ENCODE data around the gene ZNF571.

Gene ZNF571

DNA sequence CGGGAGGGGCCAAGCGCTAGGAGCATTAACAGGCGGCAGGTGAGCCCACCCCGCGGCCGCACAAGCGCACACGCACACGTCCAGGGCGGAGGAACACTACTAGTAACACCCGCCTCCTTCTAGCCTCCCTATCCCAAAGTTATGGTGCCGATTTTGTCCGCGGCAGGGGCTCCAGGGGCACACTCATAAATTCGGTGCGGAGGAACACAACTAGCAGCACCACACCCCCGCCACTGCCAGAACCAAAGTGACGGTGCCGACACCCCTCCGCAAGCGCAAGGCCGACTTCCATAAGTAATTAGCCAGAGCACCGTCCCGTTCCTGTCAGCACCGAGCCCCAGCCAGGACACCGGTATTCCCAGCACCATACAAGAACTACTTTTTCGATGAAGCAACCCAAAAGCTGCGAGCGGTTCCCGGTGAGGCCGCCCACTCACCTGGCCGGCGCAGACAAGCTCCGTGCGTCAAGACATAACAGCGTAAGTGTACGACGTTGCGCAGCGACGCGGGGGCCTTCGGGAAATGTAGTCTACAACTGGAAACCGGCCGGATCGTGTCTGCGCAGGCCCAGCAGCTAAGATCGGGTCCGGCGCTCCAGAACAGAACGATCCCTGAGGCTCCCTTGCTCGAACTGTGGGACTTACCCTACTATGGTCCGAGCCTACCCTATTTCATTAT is at the start of gene ZNF571, which contains the start of gene ZNF540:
ZNF571 (minus strand) TSS at position 489 of the 678 bp plus-strand sequence. CDS start 8,116 bp downstream, outside the sequence.
ZNF540 (plus strand) TSS at position 573 of the 678 bp plus-strand sequence. CDS start 3,572 bp downstream, outside the sequence.
- Mint-ChIP-seq H3K9me3 (peaks cover 7% of the 10 kb centered on the region), H3K27ac (peak within 1 kb of the TSS; percentile 98), H3K4me3 (peak within 1 kb of the TSS; percentile 99), H3K4me1 (peaks cover 25% of the 10 kb centered on the region), H3K36me3 (peaks cover 10% of the 10 kb centered on the region)
- ATAC-seq (peak; percentile 99), DNase-seq (ENCODE audit: low spot score in 2 of 2) (peak; percentile 73 to 92)

DNA sequence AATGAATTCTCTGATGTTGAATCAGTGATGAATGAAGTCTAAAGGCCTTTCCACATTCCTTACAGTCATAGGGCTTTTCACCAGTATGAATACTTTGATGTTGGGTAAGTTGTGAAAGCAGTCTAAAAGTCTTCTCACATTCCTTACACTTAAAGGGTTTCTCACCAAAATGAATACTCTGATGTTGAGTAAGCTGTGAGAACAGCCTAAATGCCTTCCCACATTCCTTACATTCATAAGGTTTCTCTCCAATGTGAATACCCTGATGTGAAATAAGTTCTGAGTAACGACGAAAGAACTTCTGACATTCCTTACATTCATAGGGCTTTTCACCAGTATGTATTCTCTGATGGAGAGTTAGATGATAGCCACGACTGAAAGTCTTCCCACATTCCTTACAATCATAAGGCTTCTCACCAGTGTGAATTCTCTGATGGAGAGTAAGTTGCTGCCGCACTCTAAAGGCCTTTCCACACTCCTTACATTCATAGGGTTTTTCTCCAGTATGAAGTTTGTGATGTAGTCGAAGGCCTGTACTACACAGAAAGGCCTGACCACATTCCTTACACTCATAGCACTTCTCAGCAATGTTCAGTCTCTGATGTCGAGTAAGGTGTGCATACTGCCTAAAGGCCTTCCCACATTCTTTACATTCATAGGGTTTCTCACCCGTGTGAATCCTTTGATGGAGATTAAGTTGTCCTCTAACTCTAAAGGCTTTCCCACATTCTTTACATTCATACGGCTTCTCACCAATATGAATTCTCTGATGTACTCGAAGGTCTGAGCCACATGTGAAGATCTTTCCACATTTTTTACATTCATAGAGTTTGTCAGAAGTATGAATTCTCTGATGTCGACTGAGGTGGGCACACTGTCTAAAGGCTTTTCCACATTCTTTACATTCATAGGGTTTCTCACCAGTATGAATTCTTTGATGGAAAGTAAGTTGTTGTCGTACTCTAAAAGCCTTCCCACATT is 40.8 kb upstream of the ZNF571 start:
- DNase-seq (ENCODE audit: low spot score in 2 of 2): no peak
- Mint-ChIP-seq H3K4me3 (no peak overlapping the region), H3K36me3 (peaks cover 31% of the 10 kb centered on the region), H3K27ac (no peak overlapping the region), H3K9me3 (peaks cover 33% of the 10 kb centered on the region), H3K4me1 (no peaks in the 10 kb centered on the region)
- no peak for ATAC-seq

DNA sequence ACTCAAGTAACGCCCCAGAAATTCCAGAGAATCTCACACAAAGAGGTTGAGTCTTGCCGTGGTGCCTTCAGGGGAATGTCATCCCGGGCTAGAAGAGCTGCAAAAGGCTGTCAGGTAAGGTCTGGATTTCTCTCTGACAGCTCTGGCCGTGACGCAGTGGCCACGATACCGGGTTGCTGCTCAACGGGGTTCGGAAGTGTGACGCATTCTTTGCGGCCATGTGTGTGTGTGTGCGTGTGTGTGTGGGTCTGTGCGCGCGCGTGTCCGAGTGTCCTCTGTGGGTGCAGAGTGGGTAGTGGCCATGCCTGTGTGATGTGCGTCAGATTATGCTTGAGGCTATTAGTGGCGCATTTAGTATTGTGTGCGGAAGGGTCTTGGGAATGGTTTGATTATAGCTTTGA is 390 bp upstream of the ZNF571 start:
- Mint-ChIP-seq H3K9me3 (peaks cover 7% of the 10 kb centered on the region), H3K4me3 (peak overlapping the region; percentile 99), H3K4me1 (peaks cover 25% of the 10 kb centered on the region), H3K27ac (peak overlapping the region; percentile 98), H3K36me3 (peaks cover 10% of the 10 kb centered on the region)
- DNase-seq (ENCODE audit: low spot score in 2 of 2) (no peak), ATAC-seq (peak; percentile 69)

DNA sequence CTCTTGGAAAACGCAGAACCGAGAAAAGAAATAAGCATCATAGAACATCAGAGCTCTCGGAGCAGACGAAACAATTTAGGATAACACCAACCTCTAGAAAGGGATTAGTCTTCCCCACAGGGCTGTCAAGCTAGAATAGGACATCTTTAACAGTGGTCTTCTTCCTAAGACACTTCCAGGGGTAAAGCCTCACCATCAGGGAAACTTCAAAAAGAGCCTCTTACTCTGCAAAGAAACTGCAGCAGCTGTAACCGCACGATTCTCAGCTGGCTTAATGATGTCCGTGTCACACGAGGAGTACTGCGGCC is 642 bp downstream of the ZNF571 start:
- Mint-ChIP-seq H3K36me3 (peaks cover 13% of the 10 kb centered on the region), H3K9me3 (peaks cover 10% of the 10 kb centered on the region), H3K4me3 (peak overlapping the region; percentile 99), H3K4me1 (peaks cover 25% of the 10 kb centered on the region), H3K27ac (peak overlapping the region; percentile 98)
- ATAC-seq (no peak), DNase-seq (ENCODE audit: low spot score in 2 of 2) (no peak)

DNA sequence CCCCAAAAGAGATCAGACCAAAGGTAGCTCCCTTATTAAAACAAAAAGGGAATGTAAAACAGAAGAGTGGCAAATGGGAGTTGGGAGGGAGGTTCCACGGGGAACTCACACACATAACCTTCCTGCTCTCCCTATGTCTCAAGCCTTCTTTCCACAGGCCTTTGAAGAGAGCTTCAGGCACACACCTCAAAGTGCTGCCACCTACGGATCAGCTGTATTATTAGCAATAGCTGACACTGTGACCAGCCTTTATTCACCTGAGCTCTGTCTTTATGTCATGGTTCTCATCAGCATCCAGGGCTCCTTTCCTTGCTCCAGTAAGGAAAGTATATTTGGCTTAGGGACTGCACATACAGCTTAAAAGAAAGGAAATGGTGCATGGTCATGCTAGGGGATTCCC is 11.3 kb downstream of the ZNF571 start:
- Mint-ChIP-seq H3K4me1 (no peaks in the 10 kb centered on the region), H3K4me3 (no peak overlapping the region), H3K9me3 (peaks cover 19% of the 10 kb centered on the region), H3K27ac (no peak overlapping the region), H3K36me3 (peaks cover 24% of the 10 kb centered on the region)
- DNase-seq (ENCODE audit: low spot score in 2 of 2) (no peak), ATAC-seq (no peak)

DNA sequence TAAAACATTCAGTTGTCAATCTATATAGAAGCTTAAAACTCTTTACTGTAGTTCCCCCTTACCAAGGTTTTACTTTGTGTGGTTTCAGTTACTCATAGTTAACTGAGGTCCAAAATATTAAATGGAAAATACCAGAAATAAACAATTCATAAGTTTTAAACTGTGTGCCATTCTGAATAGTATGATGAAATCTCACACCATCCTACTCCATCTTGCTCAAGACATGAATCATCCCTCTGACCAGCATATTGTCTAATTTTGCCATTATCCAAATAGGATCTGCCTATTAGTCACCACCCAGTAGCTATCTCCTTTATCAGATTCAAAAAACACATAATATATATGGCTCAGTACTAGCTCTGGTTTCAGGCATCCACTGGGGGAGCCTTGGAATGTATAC is 22.4 kb downstream of the ZNF571 start:
- no peaks in the 10 kb centered on the region for H3K36me3 Mint-ChIP-seq
- no peaks in the 10 kb centered on the region for H3K4me1 Mint-ChIP-seq
- ATAC-seq: no peak
- H3K4me3 Mint-ChIP-seq: no peak overlapping the region
- H3K9me3 Mint-ChIP-seq: peaks cover 46% of the 10 kb centered on the region
- no peak overlapping the region for H3K27ac Mint-ChIP-seq
- no peak for DNase-seq (ENCODE audit: low spot score in 2 of 2)

DNA sequence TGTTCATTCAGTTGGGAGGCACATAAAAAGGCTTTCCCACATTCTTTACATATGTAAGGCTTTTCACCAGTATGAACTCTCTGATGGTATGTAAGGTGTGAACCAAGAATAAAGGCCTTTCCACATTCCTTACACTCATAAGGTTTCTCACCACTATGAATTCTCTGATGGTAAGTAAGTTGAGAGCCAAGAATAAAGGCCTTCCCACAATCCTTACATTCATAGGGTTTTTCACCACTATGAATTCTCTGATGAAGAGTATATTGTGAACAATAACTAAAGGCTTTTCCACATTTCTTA is 29.3 kb downstream of the ZNF571 start:
- Mint-ChIP-seq H3K4me1 (no peaks in the 10 kb centered on the region), H3K27ac (no peak overlapping the region), H3K4me3 (no peak overlapping the region), H3K9me3 (peaks cover 49% of the 10 kb centered on the region), H3K36me3 (no peaks in the 10 kb centered on the region)
- ATAC-seq: no peak
- no peak for DNase-seq (ENCODE audit: low spot score in 2 of 2)

DNA sequence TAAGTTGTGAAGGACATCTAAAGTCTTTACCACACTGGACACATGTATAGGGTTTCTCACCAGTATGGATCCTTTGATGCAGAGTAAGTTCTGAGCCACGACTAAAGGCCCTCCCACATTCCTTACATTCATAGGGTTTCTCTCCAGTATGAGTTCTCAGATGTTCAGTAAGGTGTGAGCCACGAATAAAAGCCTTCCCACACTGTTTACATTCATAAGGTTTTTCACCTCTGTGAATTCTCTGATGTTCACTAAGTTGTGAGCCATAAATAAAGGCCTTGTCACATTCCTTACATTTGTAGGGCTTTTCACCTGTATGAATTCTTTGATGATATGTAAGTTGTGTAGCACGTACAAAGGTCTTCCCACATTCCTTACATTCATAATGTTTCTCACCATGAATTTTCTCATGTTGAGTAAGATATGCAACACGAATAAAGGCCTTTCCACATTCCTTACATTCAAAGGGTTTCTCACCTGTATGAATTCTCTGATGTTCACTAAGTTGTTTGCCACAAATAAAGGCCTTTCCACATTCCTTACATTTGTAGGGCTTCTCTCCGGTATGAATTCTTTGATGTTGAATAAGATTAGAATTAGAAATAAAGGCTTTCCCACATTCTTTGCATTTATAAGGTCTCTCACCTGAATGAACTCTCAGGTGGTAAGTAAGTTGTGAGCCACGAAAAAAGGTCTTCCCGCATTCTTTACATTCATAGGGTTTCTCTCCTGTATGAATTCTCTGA is 29.8 kb downstream of the ZNF571 start:
- ATAC-seq: no peak
- Mint-ChIP-seq H3K36me3 (no peaks in the 10 kb centered on the region), H3K4me1 (no peaks in the 10 kb centered on the region), H3K9me3 (peaks cover 45% of the 10 kb centered on the region), H3K4me3 (no peak overlapping the region), H3K27ac (no peak overlapping the region)
- no peak for DNase-seq (ENCODE audit: low spot score in 2 of 2)

DNA sequence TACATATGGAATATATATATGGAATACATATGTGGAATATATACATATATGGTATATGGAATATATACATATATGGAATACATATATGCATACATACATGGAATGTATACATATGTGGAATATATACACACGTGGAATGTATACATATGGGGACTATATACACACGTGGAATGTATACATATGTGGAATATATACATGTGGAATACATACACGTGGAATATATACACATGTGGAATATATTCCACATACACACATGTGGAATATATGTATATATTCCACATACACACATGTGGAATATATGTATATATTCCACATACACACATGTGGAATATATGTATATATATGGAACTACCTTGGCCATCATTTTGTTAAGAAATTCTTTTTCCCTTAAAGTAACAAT is 31.1 kb downstream of the ZNF571 start:
- ATAC-seq (no peak), DNase-seq (ENCODE audit: low spot score in 2 of 2) (no peak)
- no peak overlapping the region for H3K27ac Mint-ChIP-seq
- H3K4me1 Mint-ChIP-seq: no peaks in the 10 kb centered on the region
- H3K36me3 Mint-ChIP-seq: no peaks in the 10 kb centered on the region
- H3K4me3 Mint-ChIP-seq: no peak overlapping the region
- peaks cover 48% of the 10 kb centered on the region for H3K9me3 Mint-ChIP-seq

DNA sequence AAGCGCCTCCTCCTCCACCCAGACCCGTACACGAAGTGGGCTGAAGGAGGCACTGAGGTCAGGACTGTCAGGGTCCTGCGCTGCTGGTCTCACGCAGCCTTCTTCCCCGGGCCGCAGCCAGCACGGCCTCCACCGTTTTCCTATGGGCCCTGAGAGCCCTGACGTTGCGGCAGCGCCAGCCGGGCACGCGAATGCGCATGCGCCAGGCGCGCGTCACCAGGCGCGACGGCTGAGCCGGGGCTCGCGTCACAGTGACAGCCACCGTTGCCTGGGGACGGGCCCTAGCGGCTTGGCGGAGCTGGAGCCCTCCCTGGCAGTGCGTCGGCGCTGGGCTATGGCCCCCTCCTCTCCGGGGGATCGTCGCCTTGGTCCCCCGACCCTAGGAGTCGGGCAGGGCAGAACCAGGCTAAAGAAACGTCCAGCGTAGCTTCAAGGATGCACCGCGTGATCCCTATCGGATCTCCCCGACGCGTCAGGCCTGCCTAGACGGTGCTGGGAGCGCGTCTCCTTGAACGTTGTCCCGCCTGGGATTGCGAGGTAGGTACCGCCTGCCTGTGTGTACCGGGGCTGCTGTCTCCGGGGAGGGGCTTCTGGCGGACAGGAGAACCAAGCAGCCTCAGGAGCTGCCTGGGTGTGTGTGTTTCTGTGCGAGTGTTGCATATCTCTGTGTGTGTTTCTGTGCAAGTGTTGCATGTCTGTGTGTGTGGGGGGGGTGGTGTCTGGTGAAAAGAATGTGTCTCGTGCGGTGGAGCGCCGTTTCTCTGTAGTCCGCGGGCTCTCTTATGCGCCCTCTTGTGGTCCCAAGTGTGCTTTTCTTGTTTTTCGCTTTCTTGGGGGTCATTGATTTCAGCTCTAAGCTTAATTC is 43.2 kb downstream of the ZNF571 start:
- Mint-ChIP-seq H3K4me3 (peak overlapping the region; percentile 68), H3K27ac (no peak overlapping the region), H3K36me3 (no peaks in the 10 kb centered on the region), H3K9me3 (peaks cover 34% of the 10 kb centered on the region), H3K4me1 (peaks cover 5% of the 10 kb centered on the region)
- peak; percentile 81 for ATAC-seq
- peak; percentile 24 to 69 for DNase-seq (ENCODE audit: low spot score in 2 of 2)

DNA sequence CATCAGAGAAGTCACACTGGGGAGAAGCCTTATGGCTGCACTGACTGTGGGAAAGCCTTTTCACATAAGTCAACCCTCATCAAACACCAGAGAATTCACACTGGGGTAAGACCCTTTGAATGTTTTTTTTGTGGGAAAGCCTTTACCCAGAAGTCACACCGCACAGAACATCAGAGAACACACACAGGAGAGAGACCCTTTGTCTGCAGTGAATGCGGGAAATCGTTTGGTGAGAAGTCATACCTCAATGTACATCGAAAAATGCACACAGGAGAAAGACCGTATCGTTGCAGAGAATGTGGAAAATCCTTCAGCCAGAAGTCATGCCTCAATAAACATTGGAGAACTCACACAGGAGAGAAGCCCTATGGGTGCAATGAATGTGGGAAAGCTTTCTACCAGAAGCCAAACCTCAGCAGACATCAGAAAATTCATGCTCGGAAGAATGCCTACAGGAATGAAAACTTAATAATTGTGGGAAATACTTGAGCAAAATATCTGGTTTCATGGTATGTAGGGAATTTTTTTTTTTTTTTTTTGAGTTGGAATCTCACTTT is 57.1 kb downstream of the ZNF571 start:
- no peak for ATAC-seq
- peaks cover 38% of the 10 kb centered on the region for H3K9me3 Mint-ChIP-seq
- no peaks in the 10 kb centered on the region for H3K4me1 Mint-ChIP-seq
- H3K27ac Mint-ChIP-seq: no peak overlapping the region
- no peak for DNase-seq (ENCODE audit: low spot score in 2 of 2)
- no peak overlapping the region for H3K4me3 Mint-ChIP-seq
- H3K36me3 Mint-ChIP-seq: peaks cover 41% of the 10 kb centered on the region

DNA sequence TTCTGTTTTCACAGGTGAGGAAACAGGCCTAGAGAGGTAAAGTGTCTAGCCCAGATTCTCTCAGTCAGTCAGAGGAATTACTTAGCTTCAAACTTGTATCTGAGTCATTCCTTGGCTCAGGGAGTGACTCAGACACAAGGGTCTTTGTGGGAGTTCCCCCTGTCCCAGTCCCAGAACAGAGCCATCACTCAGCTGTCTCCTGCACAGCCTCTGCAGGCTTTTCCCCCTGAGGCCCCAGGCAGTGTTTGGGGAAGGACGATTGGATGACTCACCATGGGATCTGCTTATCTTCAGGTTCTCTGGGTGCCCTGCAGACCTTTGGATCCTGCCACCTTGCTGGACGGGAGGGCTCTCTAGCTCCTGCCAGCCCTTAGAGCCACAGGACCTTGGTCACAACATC is 74.7 kb downstream of the ZNF571 start:
- Mint-ChIP-seq H3K36me3 (peaks cover 9% of the 10 kb centered on the region), H3K9me3 (peaks cover 12% of the 10 kb centered on the region), H3K4me1 (no peaks in the 10 kb centered on the region), H3K27ac (no peak overlapping the region), H3K4me3 (no peak overlapping the region)
- DNase-seq (ENCODE audit: low spot score in 2 of 2): no peak
- peak; percentile 36 for ATAC-seq
